Subcutaneous adipose tissue (tissue), 4 donors: Measurements from ENCODE around the gene MARCHF3. TPM values are rescaled to one million over a fixed set of nuclear protein-coding genes. Genes with fewer than 3 reads are reported as not detected.

ENCODE experiments used
- total RNA-seq, 4 donors: library from RNA; depleted of rRNA; stranded (reverse); fragments of >200 nt; gene quantifications; one replicate each; pipeline ENCODE4 v1.1.0, GENCODE V29; 2016
- TF ChIP-seq, protein P1 (sequence below): fragments of 450-650 bp; IDR thresholded peaks from one replicate; pipeline ENCODE4 v1.5.1; 2016; ENCODE audit warnings: low read depth, mild to moderate bottlenecking, control low read depth, antibody characterized with exemption, moderate library complexity

Gene MARCHF3
- total RNA-seq, 4 donors from 2014 or later, result 5.8 to 30.7 (median 14.6) TPM

DNA sequence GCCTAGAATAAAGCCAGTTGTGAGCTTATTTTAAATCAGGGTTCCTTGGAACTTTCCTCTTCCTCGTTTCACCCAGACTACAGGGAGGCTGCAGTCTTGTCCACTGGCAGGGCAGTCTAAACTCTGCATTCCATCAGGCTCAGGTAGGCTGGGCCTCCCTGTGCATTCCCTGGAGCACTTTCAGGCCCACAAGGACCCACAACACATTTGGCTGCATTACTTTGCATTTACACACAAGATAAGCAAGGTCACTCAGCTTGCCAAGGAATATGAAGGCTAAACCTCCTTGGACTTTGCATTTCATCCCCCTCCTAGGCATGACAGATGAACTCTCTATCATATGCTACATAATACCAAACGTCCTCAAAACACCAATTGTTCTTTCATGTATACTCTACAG is 104.2 kb downstream of the MARCHF3 start:
- TF ChIP-seq, protein P1, sequence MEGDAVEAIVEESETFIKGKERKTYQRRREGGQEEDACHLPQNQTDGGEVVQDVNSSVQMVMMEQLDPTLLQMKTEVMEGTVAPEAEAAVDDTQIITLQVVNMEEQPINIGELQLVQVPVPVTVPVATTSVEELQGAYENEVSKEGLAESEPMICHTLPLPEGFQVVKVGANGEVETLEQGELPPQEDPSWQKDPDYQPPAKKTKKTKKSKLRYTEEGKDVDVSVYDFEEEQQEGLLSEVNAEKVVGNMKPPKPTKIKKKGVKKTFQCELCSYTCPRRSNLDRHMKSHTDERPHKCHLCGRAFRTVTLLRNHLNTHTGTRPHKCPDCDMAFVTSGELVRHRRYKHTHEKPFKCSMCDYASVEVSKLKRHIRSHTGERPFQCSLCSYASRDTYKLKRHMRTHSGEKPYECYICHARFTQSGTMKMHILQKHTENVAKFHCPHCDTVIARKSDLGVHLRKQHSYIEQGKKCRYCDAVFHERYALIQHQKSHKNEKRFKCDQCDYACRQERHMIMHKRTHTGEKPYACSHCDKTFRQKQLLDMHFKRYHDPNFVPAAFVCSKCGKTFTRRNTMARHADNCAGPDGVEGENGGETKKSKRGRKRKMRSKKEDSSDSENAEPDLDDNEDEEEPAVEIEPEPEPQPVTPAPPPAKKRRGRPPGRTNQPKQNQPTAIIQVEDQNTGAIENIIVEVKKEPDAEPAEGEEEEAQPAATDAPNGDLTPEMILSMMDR, result no peak

DNA sequence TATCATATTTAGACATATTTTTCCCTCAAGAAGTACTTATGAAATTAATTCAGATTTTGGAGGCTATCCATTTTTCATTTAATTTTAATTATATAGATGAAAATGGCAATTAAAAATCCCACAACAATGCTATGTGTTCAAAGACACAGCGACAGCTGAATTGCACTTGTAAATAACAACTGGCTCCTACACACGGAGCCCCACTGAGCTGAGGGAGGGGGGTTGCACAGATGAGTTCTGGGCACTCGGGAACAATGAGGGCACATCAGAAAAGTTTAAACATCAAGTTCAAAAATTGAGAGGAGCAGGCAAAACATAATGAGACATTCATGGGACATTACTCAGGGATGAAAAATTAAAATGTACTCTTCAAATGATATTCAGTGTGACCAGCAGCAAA is 104.9 kb downstream of the MARCHF3 start:
- TF ChIP-seq, protein P1, result no peak

DNA sequence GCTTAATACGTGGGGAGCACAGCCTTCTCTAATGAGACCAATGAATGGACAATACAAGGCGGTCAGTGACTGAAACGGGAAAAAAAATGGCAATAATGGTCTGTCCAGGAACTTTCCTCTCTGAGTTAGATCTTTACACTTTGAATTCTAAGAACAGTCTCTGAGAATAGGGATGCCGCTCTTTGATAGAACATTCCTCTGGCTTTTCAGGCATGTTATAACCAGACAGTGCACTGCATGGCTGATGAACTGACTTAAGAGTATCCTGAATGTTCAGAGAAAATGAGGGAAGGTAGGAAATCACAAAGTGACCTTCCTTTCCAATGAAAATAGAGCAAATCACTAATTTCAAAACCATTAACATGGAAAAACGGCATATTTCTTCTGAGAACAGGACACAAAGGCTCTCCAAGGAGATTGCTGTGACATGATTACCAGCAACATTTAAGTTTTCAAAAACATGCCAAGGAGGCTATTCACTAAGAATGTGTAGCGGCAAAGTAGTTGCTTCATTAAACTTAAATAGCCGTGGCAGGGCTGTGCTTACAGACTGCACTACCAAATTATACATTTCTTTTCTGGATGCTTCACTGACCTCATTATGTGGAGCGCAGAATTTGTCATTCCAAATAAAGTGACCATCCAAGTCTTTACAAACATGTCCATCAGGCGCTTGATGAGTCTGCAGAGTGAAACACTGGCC is 105.9 kb downstream of the MARCHF3 start:
- TF ChIP-seq, protein P1, result no peak

DNA sequence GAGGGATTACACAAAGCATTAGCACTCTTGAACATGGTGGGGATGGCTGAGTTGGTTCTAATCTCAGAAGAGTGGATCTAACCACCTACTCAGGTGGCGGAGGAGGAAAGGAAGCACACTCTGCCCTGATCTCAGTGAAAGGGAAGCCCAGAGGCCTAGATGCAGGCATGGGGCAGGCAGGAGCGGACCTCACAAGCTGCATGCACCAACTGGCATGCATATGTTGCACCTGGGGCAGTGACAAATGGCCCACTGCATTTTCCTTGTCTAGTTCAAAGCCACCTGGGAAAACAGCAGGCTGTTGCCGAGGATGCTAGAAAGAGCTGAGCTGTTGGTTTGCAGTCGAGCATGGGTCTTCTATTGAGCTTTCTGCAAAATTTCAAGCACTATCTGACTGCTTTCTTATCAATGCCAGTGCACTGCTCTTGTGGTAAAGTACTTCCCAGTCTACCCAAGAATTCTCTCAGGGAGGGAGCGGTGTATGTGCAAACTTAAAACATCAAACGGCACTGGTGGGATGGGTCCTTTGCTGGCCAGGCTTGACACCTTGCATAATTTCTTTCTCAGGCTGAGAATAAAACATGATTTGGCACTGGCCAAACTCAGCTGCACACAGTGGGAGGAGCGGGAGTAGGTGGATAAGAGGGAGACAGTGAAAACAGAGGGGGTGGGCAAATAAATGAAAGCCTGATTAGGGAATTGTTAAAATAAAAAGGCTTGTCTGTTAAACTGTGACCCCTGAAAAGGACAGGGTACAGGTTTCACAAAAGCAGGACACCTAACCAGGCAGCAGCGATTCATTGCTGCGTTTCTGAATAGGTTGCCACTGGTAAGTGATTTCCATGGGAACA is 108.9 kb downstream of the MARCHF3 start:
- TF ChIP-seq, protein P1, result no peak

DNA sequence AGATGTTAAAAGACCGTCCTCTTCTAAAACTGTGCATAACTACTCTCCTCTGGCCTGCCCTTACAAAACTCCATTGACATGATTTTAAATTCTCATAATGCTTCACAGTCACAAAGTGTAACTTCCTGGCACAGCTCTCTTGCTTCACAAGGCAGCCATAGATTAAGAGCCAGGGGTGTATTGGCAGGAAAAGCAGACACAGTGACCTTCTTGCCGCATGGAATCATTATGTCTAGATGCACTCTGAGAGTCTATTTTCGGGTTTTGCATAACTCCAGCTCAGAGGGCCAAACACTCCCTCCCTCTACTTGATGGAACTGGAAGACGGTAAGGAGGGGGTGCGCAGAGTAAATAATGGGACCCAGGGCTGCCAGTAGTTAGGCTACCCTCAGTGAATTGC is 110.1 kb downstream of the MARCHF3 start:
- TF ChIP-seq, protein P1, result no peak

DNA sequence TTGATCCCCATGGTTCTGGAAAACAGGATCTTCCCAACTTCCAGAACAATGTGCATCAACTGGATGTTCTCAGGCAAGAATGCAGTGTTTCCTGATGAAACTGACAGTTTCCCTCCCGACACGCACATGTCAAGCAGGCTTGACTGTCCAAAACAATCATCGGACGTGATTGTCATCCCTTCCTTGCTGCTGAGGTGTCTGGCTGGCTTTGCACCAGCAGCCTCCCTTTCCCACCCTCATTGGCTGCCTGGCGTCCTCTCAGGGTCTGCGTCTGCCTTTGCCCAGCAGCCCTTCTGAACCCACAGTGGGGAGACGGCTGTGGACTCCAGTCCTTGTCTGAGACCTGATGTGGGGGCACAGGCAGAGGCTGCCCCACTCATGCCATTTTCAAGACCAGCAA is 110.8 kb downstream of the MARCHF3 start:
- TF ChIP-seq, protein P1, result no peak

DNA sequence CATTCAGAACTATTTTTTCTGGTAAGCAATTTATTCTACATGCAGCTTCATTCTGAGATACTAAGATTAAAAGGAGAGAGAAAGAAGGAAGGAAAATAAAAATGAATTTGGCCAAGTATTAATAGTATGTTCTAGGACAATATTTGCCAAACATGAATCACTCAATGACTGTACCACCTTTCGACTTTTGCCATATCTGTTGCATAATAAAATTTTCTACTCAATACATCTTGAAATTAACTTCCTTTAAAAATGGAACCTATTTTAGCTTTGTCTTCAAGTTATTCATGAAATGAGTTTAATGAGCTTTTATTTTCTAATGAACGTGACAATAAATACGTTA is 111.8 kb downstream of the MARCHF3 start:
- TF ChIP-seq, protein P1, result no peak
